IPS-11a (cell line): ENCODE data around the gene RASL10B.

ENCODE experiments used
- H3K4me3 ChIP-seq: one replicate; pipeline ENCODE4 v1.5.1; 2013; ENCODE audit warnings: low read depth, low read length, control low read depth

The RASL10B gene

GRCh38 chr17:35716897-35717465, 14.5 kb upstream of the RASL10B start:
- H3K4me3 ChIP-seq = no peak overlapping the region

GRCh38 chr17:35717475-35717874, 14.0 kb upstream of the RASL10B start:
- H3K4me3 ChIP-seq = no peak overlapping the region

GRCh38 chr17:35723735-35724134, 7.7 kb upstream of the RASL10B start:
- no peak overlapping the region for H3K4me3 ChIP-seq

GRCh38 chr17:35725058-35725457, 6.4 kb upstream of the RASL10B start:
- H3K4me3 ChIP-seq = no peak overlapping the region

- H3K4me3 ChIP-seq = no peak overlapping the region
These were observed 5.7 kb upstream of the RASL10B start for GRCh38 chr17:35725802-35726126.

GRCh38 chr17:35726127-35726952, 5.1 kb upstream of the RASL10B start:
- H3K4me3 ChIP-seq = no peak overlapping the region

GRCh38 chr17:35726953-35727460, 4.4 kb upstream of the RASL10B start:
- no peak overlapping the region for H3K4me3 ChIP-seq

- no peak overlapping the region for H3K4me3 ChIP-seq
These were observed 3.8 kb upstream of the RASL10B start for GRCh38 chr17:35727635-35728034.

- H3K4me3 ChIP-seq = no peak overlapping the region
These were observed 2.9 kb upstream of the RASL10B start for GRCh38 chr17:35728551-35728950.

GRCh38 chr17:35729405-35729833, 2.0 kb upstream of the RASL10B start:
- no peak overlapping the region for H3K4me3 ChIP-seq

- H3K4me3 ChIP-seq = no peak overlapping the region
These were observed 936 bp upstream of the RASL10B start for GRCh38 chr17:35730400-35731005.

- peak overlapping the region; percentile 56 for H3K4me3 ChIP-seq
These were observed 722 bp downstream of the RASL10B start for GRCh38 chr17:35731917-35732805.

- H3K4me3 ChIP-seq = no peak overlapping the region
These were observed 1.3 kb downstream of the RASL10B start for GRCh38 chr17:35732806-35733136.

- no peak overlapping the region for H3K4me3 ChIP-seq
These were observed 1.9 kb downstream of the RASL10B start for GRCh38 chr17:35733366-35733765.

GRCh38 chr17:35734396-35734795, 3.0 kb downstream of the RASL10B start:
- no peak overlapping the region for H3K4me3 ChIP-seq

GRCh38 chr17:35735036-35735805, 3.8 kb downstream of the RASL10B start:
- H3K4me3 ChIP-seq = no peak overlapping the region

GRCh38 chr17:35736236-35736635, 4.8 kb downstream of the RASL10B start:
- H3K4me3 ChIP-seq = no peak overlapping the region

GRCh38 chr17:35738519-35739133, 7.2 kb downstream of the RASL10B start:
- H3K4me3 ChIP-seq = no peak overlapping the region

- H3K4me3 ChIP-seq = no peak overlapping the region
These were observed 8.8 kb downstream of the RASL10B start for GRCh38 chr17:35740216-35740615.
